CD8-positive, alpha-beta memory T cell (primary cell): ENCODE data around the gene FAM13B. TPM values are rescaled to one million over a fixed set of nuclear protein-coding genes. Genes with fewer than 3 reads are reported as not detected.

Source experiments
- CTCF ChIA-PET: fragments of 350-600 bp; sonication (Branson Sonifier 250); formaldehyde crosslinking; loops from one replicate; lab custom pipeline; 2021; ENCODE audit warnings: antibody characterized with exemption; lab: Charles Lee
- POLR2A ChIA-PET: fragments of 350-600 bp; sonication (Branson Sonifier 250); formaldehyde crosslinking; loops from one replicate; lab custom pipeline; 2021; ENCODE audit warnings: antibody characterized with exemption; lab: Charles Lee
- DNase-seq, 5 donors: peaks; one replicate each; pipeline versions ENCODE4 v3.0.0 to v3.0.0-alpha.2; 2020 to 2022; ENCODE audit warnings: mixed read lengths in 1 of 5
- H3K27ac ChIP-seq: one replicate; pipeline ENCODE4 v1.7.0; 2013; ENCODE audit warnings: low read depth, mild to moderate bottlenecking, low read length, moderate library complexity
- H3K27me3 ChIP-seq: 2 replicates; pipeline ENCODE4 v1.7.0; 2013; ENCODE audit warnings: low read length, mild to moderate bottlenecking; ENCODE audit not compliant: insufficient read depth, poor library complexity, severe bottlenecking
- H3K36me3 ChIP-seq: 2 replicates; pipeline ENCODE4 v1.7.0; 2013; ENCODE audit warnings: mild to moderate bottlenecking, low read length, moderate library complexity; ENCODE audit not compliant: insufficient read depth
- H3K4me1 ChIP-seq: 2 replicates; pipeline ENCODE4 v1.7.0; 2013; ENCODE audit warnings: mild to moderate bottlenecking, low read length, moderate library complexity; ENCODE audit not compliant: insufficient read depth
- H3K4me3 ChIP-seq: 2 replicates; pipeline ENCODE4 v1.7.0; 2013; ENCODE audit warnings: mild to moderate bottlenecking, low read length
- H3K9me3 ChIP-seq: 2 replicates; pipeline ENCODE4 v1.7.0; 2013; ENCODE audit warnings: mild to moderate bottlenecking, low read length
- H3K27ac Mint-ChIP-seq, 8 donors: one replicate each; pipeline ENCODE4 v1.8.0; 2020 to 2021; ENCODE audit warnings: mixed read lengths in 8 of 8, mild to moderate bottlenecking in 6 of 8, inconsistent platforms in 3 of 8, moderate library complexity in 3 of 8
- H3K27me3 Mint-ChIP-seq, 2 donors: one replicate each; pipeline ENCODE4 v1.8.0; 2020 to 2021; ENCODE audit warnings: mixed read lengths in 2 of 2, mild to moderate bottlenecking in 1 of 2, moderate library complexity in 1 of 2
- H3K36me3 Mint-ChIP-seq, 3 donors: one replicate each; pipeline ENCODE4 v1.8.0; 2020 to 2021; ENCODE audit warnings: mixed read lengths in 3 of 3, inconsistent platforms in 1 of 3, mild to moderate bottlenecking in 1 of 3
- H3K4me1 Mint-ChIP-seq, 3 donors: one replicate each; pipeline ENCODE4 v1.8.0; 2020 to 2021; ENCODE audit warnings: mixed read lengths in 3 of 3, inconsistent platforms in 1 of 3, mild to moderate bottlenecking in 1 of 3
- H3K4me3 Mint-ChIP-seq, 7 donors: one replicate each; pipeline ENCODE4 v1.8.0; 2020 to 2021; ENCODE audit warnings: mixed read lengths in 7 of 7, mild to moderate bottlenecking in 6 of 7, moderate library complexity in 4 of 7, inconsistent platforms in 2 of 7
- H3K9me3 Mint-ChIP-seq, 5 donors: one replicate each; pipeline ENCODE4 v1.8.0; 2020 to 2022; ENCODE audit warnings: mixed read lengths in 5 of 5, mild to moderate bottlenecking in 3 of 5, moderate library complexity in 2 of 5, inconsistent platforms in 1 of 5
- polyA plus RNA-seq: library from polyadenylated mRNA; unstranded; fragments of 300-500 nt; fragmentation: Illumina TruSeq; gene quantifications from one replicate; pipeline ENCODE4 v1.2.3, GENCODE V29; 2021
- total RNA-seq, 2 experiments: library from RNA; stranded (reverse); gene quantifications; one replicate each; pipeline ENCODE4 v1.2.3, GENCODE V29; 2021

FAM13B gene
- total and polyA plus RNA-seq, 3 experiments from 2014 or later: 25.3 to 37.2 (median 28.9) TPM

DNA sequence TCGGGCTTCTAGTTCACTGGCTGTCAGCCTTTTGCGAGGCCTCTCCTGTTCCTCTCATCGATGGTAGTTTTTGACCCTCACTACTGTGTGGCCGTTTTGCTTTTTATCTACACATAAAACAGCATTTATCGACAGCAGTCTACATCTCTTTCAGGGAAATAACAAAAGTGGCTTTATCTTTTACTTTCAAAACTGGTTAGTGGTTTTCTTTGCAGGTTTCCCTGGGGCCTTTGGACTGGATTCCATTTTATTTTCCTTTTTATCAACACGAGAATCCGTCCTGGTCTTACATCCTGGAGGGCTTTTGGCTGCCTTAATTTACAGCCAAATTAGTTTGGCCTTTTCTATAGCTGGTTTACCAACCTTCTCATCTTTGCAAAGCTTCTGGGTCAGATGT is 144.4 kb downstream of the FAM13B start:
- Histone ChIP-seq H3K4me3 (peak overlapping the region; percentile 58), H3K4me1 (peaks cover 8% of the 10 kb centered on the region), H3K27ac (peak overlapping the region; percentile 76), H3K9me3 (no peaks in the 10 kb centered on the region), H3K27me3 (no peaks in the 10 kb centered on the region), H3K36me3 (no peaks in the 10 kb centered on the region)
- DNase-seq: peak in 1 of 5 donors; percentile 10
- Mint-ChIP-seq H3K27ac (peak overlapping the region; percentile 83 to 99 (median 94)), H3K4me1 (peaks cover 15 to 34% (median 33%) of the 10 kb centered on the region in 3 donors), H3K36me3 (peaks cover 0 to 4% (median 0%) of the 10 kb centered on the region in 3 donors), H3K9me3 (no peaks in the 10 kb centered on the region), H3K27me3 (peaks cover 0 to 7% of the 10 kb centered on the region in 2 donors), H3K4me3 (peak overlapping the region; percentile 82 to 93 (median 89))
- ChIA-PET CTCF (interaction anchor here (0.6 to 0.8 kb wide), 4 partner anchors 10 to 609 kb away, joined by 3 read pairs; no protein-coding TSS in a partner anchor), POLR2A (interaction anchor here (0.6 kb wide), 1 partner anchor 16 kb away, joined by 3 read pairs; no protein-coding TSS in a partner anchor)

Other genes starting within 250 kb of the FAM13B start
- gene MYOT, start 165.2 kb downstream of the FAM13B start, total RNA-seq: not detected
- not detected for gene MYOT, start 165.2 kb downstream of the FAM13B start, polyA plus RNA-seq
- gene PKD2L2, start 143.6 kb downstream of the FAM13B start, total RNA-seq: not detected
- gene PKD2L2, start 143.6 kb downstream of the FAM13B start, polyA plus RNA-seq: 0.41 TPM
- not detected for gene WNT8A, start 51.0 kb upstream of the FAM13B start, total RNA-seq
- gene WNT8A, start 51.0 kb upstream of the FAM13B start, polyA plus RNA-seq: not detected
- gene NME5, start 106.3 kb upstream of the FAM13B start, total RNA-seq: not detected
- not detected for gene NME5, start 106.3 kb upstream of the FAM13B start, polyA plus RNA-seq
- 10 to 100 TPM; 62.6 to 64.8 TPM for gene BRD8, start 145.6 kb upstream of the FAM13B start, total RNA-seq
- 23.2 TPM for gene BRD8, start 145.6 kb upstream of the FAM13B start, polyA plus RNA-seq
- gene KIF20A, start 146.0 kb upstream of the FAM13B start, total RNA-seq: 10 to 100 TPM; 27.2 to 29.3 TPM
- gene KIF20A, start 146.0 kb upstream of the FAM13B start, polyA plus RNA-seq: 0.13 TPM
- 10 to 100 TPM; 48.7 to 49.7 TPM for gene CDC23, start 180.2 kb upstream of the FAM13B start, total RNA-seq
- gene CDC23, start 180.2 kb upstream of the FAM13B start, polyA plus RNA-seq: 21.9 TPM
- gene GFRA3, start 241.5 kb upstream of the FAM13B start, total RNA-seq: not detected
- not detected for gene GFRA3, start 241.5 kb upstream of the FAM13B start, polyA plus RNA-seq